Fibroblast of skin of left quadriceps (primary cell): ENCODE results near the gene TENM4.

Experiments
- DNase-seq, 2 experiments: peaks; one replicate each; pipeline ENCODE4 v3.0.0-alpha.2; 2013; ENCODE audit warnings: low read depth in 2 of 2

The TENM4 gene

GRCh38 chr11:79060081-79060953 lies 380.5 kb downstream of the TENM4 start:
- DNase-seq, result no peak

GRCh38 chr11:79059141-79059540 lies 381.7 kb downstream of the TENM4 start:
- DNase-seq, result no peak

GRCh38 chr11:79055856-79056631 lies 384.8 kb downstream of the TENM4 start:
- peak; percentile 84 for DNase-seq

- DNase-seq, result peak in 1 of 2 experiments; percentile 27
These were observed 386.2 kb downstream of the TENM4 start for GRCh38 chr11:79054636-79055035.

- DNase-seq, result no peak
These were observed 388.3 kb downstream of the TENM4 start for GRCh38 chr11:79052544-79052943.

- DNase-seq, result no peak
These were observed 390.0 kb downstream of the TENM4 start for GRCh38 chr11:79050786-79051185.

GRCh38 chr11:79049741-79050179 lies 391.1 kb downstream of the TENM4 start:
- DNase-seq, result no peak

- DNase-seq, result no peak
These were observed 392.9 kb downstream of the TENM4 start for GRCh38 chr11:79047980-79048379.

- DNase-seq, result no peak
These were observed 393.5 kb downstream of the TENM4 start for GRCh38 chr11:79047321-79047720.

GRCh38 chr11:79046366-79046765 lies 394.5 kb downstream of the TENM4 start:
- DNase-seq, result no peak

- peak; percentile 46 to 54 for DNase-seq
These were observed 395.0 kb downstream of the TENM4 start for GRCh38 chr11:79045800-79046304.

GRCh38 chr11:79045018-79045799 lies 395.6 kb downstream of the TENM4 start:
- DNase-seq, result peak in 1 of 2 experiments; percentile 44

GRCh38 chr11:79044201-79044600 lies 396.6 kb downstream of the TENM4 start:
- DNase-seq, result no peak

GRCh38 chr11:79043726-79044125 lies 397.1 kb downstream of the TENM4 start:
- DNase-seq, result no peak

GRCh38 chr11:79042824-79043223 lies 398.0 kb downstream of the TENM4 start:
- DNase-seq, result no peak

- DNase-seq, result no peak
These were observed 400.5 kb downstream of the TENM4 start for GRCh38 chr11:79040348-79040747.

GRCh38 chr11:79039122-79039521 lies 401.7 kb downstream of the TENM4 start:
- no peak for DNase-seq

- no peak for DNase-seq
These were observed 404.9 kb downstream of the TENM4 start for GRCh38 chr11:79035881-79036280.

GRCh38 chr11:79033833-79034232 lies 407.0 kb downstream of the TENM4 start:
- no peak for DNase-seq

GRCh38 chr11:79030448-79030847 lies 410.4 kb downstream of the TENM4 start:
- no peak for DNase-seq

- no peak for DNase-seq
These were observed 412.6 kb downstream of the TENM4 start for GRCh38 chr11:79028225-79028624.
